ENCODE measurements around the gene SPDYE1.

DNA sequence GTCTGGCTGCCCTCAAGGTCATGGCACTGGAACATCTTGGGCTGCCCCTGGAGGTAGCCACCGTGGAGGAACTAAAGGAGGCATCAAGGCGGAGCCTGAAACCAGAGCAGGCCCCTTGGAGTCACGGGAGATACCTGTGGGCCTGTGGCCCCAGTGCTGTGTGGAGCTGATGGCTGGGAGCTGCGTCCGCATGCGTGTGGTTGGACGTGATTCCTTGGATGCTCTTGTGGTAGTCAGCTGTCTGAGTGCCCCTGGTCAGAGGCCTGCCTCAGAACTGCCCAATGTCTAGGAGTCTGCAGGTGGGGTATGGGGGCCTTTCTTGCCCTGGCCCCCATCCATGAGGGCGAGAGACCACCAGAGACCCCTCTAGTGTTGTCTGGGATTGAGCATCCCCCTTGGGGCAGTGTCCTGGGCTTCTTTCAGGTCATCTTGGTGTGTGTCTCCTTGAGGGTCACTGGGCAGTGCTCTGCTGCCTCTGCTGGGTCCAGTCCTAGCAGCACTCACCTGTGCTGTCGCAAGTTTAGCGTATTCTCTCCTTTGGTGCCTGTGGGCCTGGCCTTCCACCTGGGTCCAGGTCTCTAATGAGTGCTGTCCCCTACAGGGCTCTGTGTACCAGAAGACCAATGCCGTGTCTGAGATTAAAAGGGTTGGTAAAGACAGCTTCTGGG, 59.6 kb downstream of the SPDYE1 start:
- TF ChIP-seq POLR2A (IDR thresholded peaks at IDR 0.05): no peak
- TF ChIP-seq, protein P1, sequence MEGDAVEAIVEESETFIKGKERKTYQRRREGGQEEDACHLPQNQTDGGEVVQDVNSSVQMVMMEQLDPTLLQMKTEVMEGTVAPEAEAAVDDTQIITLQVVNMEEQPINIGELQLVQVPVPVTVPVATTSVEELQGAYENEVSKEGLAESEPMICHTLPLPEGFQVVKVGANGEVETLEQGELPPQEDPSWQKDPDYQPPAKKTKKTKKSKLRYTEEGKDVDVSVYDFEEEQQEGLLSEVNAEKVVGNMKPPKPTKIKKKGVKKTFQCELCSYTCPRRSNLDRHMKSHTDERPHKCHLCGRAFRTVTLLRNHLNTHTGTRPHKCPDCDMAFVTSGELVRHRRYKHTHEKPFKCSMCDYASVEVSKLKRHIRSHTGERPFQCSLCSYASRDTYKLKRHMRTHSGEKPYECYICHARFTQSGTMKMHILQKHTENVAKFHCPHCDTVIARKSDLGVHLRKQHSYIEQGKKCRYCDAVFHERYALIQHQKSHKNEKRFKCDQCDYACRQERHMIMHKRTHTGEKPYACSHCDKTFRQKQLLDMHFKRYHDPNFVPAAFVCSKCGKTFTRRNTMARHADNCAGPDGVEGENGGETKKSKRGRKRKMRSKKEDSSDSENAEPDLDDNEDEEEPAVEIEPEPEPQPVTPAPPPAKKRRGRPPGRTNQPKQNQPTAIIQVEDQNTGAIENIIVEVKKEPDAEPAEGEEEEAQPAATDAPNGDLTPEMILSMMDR (IDR thresholded peaks at IDR 0.05): no peak
- no peak for TF ChIP-seq POLR2AphosphoS5 (IDR thresholded peaks at IDR 0.05)

All from prostate gland (tissue), 2 donors.